Measurements from ENCODE around the gene TRIM21.
"Not testable (repeated sequence)": the region's sequence is repeated elsewhere in the genome, so short reads cannot be mapped to it uniquely, and the experiment has no call there.

Gene TRIM21

DNA sequence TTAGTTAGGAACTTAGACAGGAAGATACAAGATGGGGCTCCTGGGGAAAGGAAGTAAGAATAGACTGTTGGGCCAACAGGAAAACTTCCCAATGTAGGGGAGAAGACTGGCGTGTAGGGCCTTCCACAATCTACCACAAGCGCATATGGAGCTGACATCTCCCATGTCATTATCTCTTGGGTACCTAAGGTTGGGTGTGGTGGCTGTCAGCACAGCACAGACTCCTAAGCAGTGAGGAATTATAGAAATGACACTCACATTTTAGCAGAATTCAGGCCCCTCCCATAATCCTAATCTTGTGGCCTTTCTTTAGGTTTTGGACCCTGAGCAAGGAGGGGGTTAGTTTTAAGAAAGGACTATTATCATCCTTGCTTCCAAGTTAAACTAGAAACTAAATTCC is 11.6 kb downstream of the TRIM21 start:
- Histone ChIP-seq H3K27me3 (no peaks in the 10 kb centered on the region), H3K4me3 (ENCODE audit: low read depth, low read length) (no peak overlapping the region), H3K9me3 (no peaks in the 10 kb centered on the region), H3K36me3 (no peaks in the 10 kb centered on the region), H3K4me1 (no peaks in the 10 kb centered on the region)
- no peak for DNase-seq
- TF ChIP-seq, protein P1, sequence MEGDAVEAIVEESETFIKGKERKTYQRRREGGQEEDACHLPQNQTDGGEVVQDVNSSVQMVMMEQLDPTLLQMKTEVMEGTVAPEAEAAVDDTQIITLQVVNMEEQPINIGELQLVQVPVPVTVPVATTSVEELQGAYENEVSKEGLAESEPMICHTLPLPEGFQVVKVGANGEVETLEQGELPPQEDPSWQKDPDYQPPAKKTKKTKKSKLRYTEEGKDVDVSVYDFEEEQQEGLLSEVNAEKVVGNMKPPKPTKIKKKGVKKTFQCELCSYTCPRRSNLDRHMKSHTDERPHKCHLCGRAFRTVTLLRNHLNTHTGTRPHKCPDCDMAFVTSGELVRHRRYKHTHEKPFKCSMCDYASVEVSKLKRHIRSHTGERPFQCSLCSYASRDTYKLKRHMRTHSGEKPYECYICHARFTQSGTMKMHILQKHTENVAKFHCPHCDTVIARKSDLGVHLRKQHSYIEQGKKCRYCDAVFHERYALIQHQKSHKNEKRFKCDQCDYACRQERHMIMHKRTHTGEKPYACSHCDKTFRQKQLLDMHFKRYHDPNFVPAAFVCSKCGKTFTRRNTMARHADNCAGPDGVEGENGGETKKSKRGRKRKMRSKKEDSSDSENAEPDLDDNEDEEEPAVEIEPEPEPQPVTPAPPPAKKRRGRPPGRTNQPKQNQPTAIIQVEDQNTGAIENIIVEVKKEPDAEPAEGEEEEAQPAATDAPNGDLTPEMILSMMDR (IDR thresholded peaks at IDR 0.05; ENCODE audit: low read depth, low read length), result no peak

DNA sequence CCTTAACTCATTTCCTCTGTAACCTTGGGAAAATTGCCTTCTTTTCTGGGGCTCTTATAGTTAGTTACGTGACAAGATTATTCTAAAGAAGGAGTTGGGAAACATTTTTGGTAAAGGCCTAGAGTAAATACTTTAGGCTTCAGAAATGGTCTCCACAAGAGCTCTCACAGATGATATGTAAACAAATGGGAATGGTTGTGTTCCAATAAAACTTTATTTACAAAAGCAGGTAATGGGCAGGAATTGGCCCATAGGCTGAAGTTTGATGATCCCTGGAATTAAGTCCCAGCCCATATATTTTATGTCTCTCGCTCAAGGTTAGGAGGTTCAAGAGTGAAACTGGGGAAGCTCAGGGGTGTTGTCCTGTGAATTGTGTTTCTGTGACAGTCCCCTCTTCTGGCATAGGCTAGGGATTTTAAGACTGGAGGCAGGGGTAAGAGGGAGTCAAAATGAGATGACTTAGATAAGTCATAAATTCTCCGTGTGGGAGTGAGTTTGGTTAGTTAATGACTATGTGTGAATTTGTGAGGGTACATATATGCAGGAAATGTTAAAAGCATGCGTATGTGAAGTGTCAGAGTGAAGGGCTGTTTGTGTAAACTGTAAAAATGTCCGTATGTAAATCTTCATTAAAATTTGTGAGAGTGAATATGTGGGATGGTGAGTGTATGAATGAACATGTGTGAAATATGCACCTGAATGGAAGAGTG is 17.9 kb downstream of the TRIM21 start:
- no peak for DNase-seq
- TF ChIP-seq, protein P1 (IDR thresholded peaks at IDR 0.05; ENCODE audit: low read depth, low read length), result no peak
- Histone ChIP-seq H3K27me3 (no peaks in the 10 kb centered on the region), H3K36me3 (no peaks in the 10 kb centered on the region), H3K4me1 (no peaks in the 10 kb centered on the region), H3K4me3 (ENCODE audit: low read depth, low read length) (no peak overlapping the region), H3K9me3 (no peaks in the 10 kb centered on the region)

DNA sequence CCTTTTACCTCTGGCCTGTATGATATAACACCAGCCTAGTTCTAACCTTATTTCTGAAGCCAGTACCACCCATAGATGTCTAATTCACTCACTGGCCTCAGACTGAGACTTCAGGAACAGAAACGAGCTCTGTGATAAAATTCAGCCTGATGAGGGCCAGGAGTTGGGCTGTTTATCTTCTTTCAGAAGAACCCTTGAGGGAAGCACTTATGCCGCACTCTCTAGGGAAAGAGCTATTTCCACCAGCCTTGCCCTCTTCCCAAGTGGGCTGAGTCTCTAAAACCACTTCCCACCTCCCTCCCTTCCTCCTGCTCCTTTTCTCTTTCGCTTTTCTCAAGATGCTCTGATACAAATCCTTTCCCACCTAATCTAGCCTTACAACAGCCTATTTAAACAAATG is 23.3 kb downstream of the TRIM21 start:
- no peaks in the 10 kb centered on the region for H3K36me3 ChIP-seq
- no peaks in the 10 kb centered on the region for H3K4me1 ChIP-seq
- H3K9me3 ChIP-seq, result no peaks in the 10 kb centered on the region
- no peak overlapping the region for H3K4me3 ChIP-seq (ENCODE audit: low read depth, low read length)
- no peak for DNase-seq
- TF ChIP-seq, protein P1 (IDR thresholded peaks at IDR 0.05; ENCODE audit: low read depth, low read length), result no peak
- no peaks in the 10 kb centered on the region for H3K27me3 ChIP-seq

DNA sequence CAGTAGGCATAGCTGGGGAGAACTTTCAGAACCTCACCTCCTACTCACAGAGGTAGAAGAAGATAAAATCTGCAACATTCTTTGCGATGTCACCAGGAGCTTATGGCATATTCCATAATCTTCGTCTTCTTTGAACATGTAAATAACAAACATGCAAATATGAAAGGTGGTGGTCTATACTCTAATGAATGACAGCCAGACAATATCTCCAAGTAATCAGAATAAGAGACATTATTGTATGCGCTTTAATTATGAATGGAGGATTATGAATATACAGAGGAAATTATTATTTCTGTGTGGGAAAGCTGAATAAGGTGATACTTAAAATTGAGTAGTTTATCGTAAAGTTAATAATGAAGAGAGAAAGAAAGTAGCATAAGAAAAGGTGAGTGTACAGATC is 25.2 kb downstream of the TRIM21 start, which contains the start of gene OR52B4:
TSS of gene OR52B4 (minus strand) at position 101 of the 400 bp plus-strand sequence. CDS start at position 10, 91 bp downstream.
- Histone ChIP-seq H3K36me3 (no peaks in the 10 kb centered on the region), H3K4me1 (no peaks in the 10 kb centered on the region), H3K27me3 (no peaks in the 10 kb centered on the region), H3K4me3 (ENCODE audit: low read depth, low read length) (no peak within 1 kb of the TSS), H3K9me3 (no peaks in the 10 kb centered on the region)
- TF ChIP-seq, protein P1 (IDR thresholded peaks at IDR 0.05; ENCODE audit: low read depth, low read length), result no peak
- no peak for DNase-seq

DNA sequence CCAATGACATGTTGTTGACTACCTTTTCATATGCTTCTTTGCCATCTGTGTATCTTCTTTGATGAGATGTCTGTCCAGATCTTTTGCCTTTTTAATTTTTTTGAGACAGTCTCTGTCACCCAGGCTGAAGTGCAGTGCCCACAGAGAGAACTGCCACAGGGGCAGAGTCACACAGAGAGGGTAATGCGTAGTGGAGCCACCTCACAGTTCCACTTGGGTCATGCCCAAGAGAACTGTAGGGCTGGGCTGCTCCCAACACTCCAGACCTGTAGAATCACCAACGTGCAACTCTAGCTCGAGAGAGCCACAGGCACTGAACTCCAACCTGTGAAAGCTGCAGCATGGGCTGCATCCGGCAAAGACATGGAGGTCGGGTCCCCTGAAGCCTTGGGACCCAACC is 45.4 kb downstream of the TRIM21 start:
- not testable (repeated sequence) for H3K9me3 ChIP-seq; H3K36me3 ChIP-seq; H3K27me3 ChIP-seq; H3K4me1 ChIP-seq; DNase-seq; H3K4me3 ChIP-seq (ENCODE audit: low read depth, low read length)

DNA sequence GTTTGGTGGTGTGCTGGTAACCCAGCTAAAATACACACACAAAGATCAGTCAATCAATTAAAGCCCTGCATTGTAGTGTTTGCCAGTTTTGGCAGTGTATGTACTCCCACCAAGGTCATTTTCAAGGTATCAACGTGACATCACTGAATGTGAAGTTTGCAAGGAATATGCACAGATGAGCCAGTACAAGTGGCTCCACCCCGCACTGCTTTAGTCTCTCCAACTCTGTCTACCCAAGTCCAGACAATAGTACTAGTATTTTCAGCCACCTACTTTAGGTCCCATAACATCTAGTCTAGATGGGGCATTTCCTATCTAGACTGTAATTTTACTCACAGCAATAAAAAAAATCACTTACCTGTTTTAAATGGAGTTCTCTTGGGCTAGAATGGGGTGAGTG is 48.1 kb downstream of the TRIM21 start:
- not testable (repeated sequence) for DNase-seq; H3K27me3 ChIP-seq; H3K36me3 ChIP-seq; H3K9me3 ChIP-seq; H3K4me1 ChIP-seq; H3K4me3 ChIP-seq (ENCODE audit: low read depth, low read length)
